Islet of Langerhans (tissue), 1 donor: ENCODE measurements around the gene FBXW7.

Source experiments
- FAIRE-seq: peaks from one replicate; lab custom pipeline; 2011; peaks lifted over from hg19 to GRCh38; lab: Jason Lieb, UNC

FBXW7 gene

GRCh38 chr4:152540941-152541340 is 5.0 kb upstream of the FBXW7 start:
- no peak for FAIRE-seq

GRCh38 chr4:152540293-152540674 is 4.4 kb upstream of the FBXW7 start:
- FAIRE-seq, result no peak

GRCh38 chr4:152539556-152540292 is 3.8 kb upstream of the FBXW7 start:
- no peak for FAIRE-seq

- no peak for FAIRE-seq
Observed at GRCh38 chr4:152537881-152538280, 2.0 kb upstream of the FBXW7 start.

GRCh38 chr4:152536545-152537182 is 772 bp upstream of the FBXW7 start:
- FAIRE-seq, result no peak

- FAIRE-seq, result no peak
Observed at GRCh38 chr4:152535360-152535902, 461 bp downstream of the FBXW7 start.

- no peak for FAIRE-seq
Observed at GRCh38 chr4:152534541-152535359, 1.1 kb downstream of the FBXW7 start.

- no peak for FAIRE-seq
Observed at GRCh38 chr4:152531479-152531878, 4.4 kb downstream of the FBXW7 start.

- FAIRE-seq, result no peak
Observed at GRCh38 chr4:152530600-152530999, 5.3 kb downstream of the FBXW7 start.

- FAIRE-seq, result no peak
Observed at GRCh38 chr4:152529880-152530279, 6.0 kb downstream of the FBXW7 start.

- FAIRE-seq, result no peak
Observed at GRCh38 chr4:152528060-152528459, 7.8 kb downstream of the FBXW7 start.

- peak; percentile 76 for FAIRE-seq
Observed at GRCh38 chr4:152525878-152526277, 10.0 kb downstream of the FBXW7 start.

- no peak for FAIRE-seq
Observed at GRCh38 chr4:152524427-152524826, 11.5 kb downstream of the FBXW7 start.

GRCh38 chr4:152523731-152524130 is 12.2 kb downstream of the FBXW7 start:
- no peak for FAIRE-seq

GRCh38 chr4:152522754-152523153 is 13.1 kb downstream of the FBXW7 start:
- no peak for FAIRE-seq

- peak; percentile 87 for FAIRE-seq
Observed at GRCh38 chr4:152522245-152522644, 13.6 kb downstream of the FBXW7 start.

GRCh38 chr4:152516156-152516555 is 19.7 kb downstream of the FBXW7 start:
- FAIRE-seq, result no peak

GRCh38 chr4:152515678-152516077 is 20.2 kb downstream of the FBXW7 start:
- FAIRE-seq, result peak; percentile 45

GRCh38 chr4:152514356-152514755 is 21.5 kb downstream of the FBXW7 start:
- no peak for FAIRE-seq

- no peak for FAIRE-seq
Observed at GRCh38 chr4:152513078-152513477, 22.8 kb downstream of the FBXW7 start.

GRCh38 chr4:152512483-152512882 is 23.4 kb downstream of the FBXW7 start:
- no peak for FAIRE-seq

GRCh38 chr4:152510349-152511147 is 25.3 kb downstream of the FBXW7 start:
- FAIRE-seq, result peak; percentile 38
